GM12878 (cell line): ENCODE results near the gene GNPTAB. TPM values are rescaled to one million over a fixed set of nuclear protein-coding genes. Genes with fewer than 3 reads are reported as not detected.

Source experiments
- CHD2 ChIP-seq: IDR thresholded peaks from 2 replicates; pipeline ENCODE4 v1.6.1; 2011; ENCODE audit warnings: low read depth, low read length, improper control_type of control experiment, borderline replicate concordance
- GATAD2B ChIP-seq: fragments of 450-650 bp; conservative IDR thresholded peaks from 2 replicates; pipeline ENCODE4 v1.6.1; 2017; ENCODE audit warnings: low read depth, mild to moderate bottlenecking, moderate library complexity
- KAT2A ChIP-seq: conservative IDR thresholded peaks from 2 replicates; pipeline ENCODE4 v1.6.1; 2011; ENCODE audit warnings: low read depth, low read length; ENCODE audit not compliant: control insufficient read depth
- KLF5 ChIP-seq: fragments of 450-650 bp; IDR thresholded peaks from 2 replicates; pipeline ENCODE4 v1.6.1; 2014; ENCODE audit warnings: mild to moderate bottlenecking; ENCODE audit not compliant: partially characterized antibody
- SIN3A ChIP-seq: IDR thresholded peaks from 2 replicates; pipeline ENCODE4 v1.6.1; 2012; ENCODE audit warnings: low read depth, low read length, improper control_type of control experiment
- SPI1 ChIP-seq: IDR thresholded peaks from 2 replicates; pipeline ENCODE4 v1.6.1; 2011; ENCODE audit warnings: low read depth, mild to moderate bottlenecking, low read length, moderate library complexity, borderline replicate concordance; ENCODE audit not compliant: insufficient read depth
- STAT3 ChIP-seq: IDR thresholded peaks from 2 replicates; pipeline ENCODE4 v1.6.1; 2011; ENCODE audit warnings: low read depth, low read length, improper control_type of control experiment
- TBL1XR1 ChIP-seq: IDR thresholded peaks from 2 replicates; pipeline ENCODE4 v1.6.1; 2012; ENCODE audit warnings: low read depth, low read length, improper control_type of control experiment
- ZSCAN29 ChIP-seq: fragments of 450-650 bp; IDR thresholded peaks from 2 replicates; pipeline ENCODE4 v1.6.1; 2017; ENCODE audit warnings: mild to moderate bottlenecking, moderate library complexity
- polyA plus RNA-seq, 11 experiments: library from polyadenylated mRNA; depleted of rRNA in 4 of 11; unstranded in 6 of 11; stranded (reverse) in 5 of 11; fragments of >200 nt; fragmentation: Nextera tagmentation in 4 of 11; fragmentation: Illumina TruSeq in 1 of 11; extraction: Ambion mirVana in 4 of 11; extraction: Trizol in 1 of 11; gene quantifications; 1 replicate in 1 of 11; 2 replicates in 10 of 11; pipeline versions ENCODE4 v1.2.1 to v1.2.3, GENCODE V29; 2011 to 2016; ENCODE audit warnings: inconsistent platforms in 2 of 11, missing spikeins in 2 of 11, low read depth in 1 of 11
- total RNA-seq, 4 experiments: library from RNA; depleted of rRNA in 3 of 4; stranded (reverse); fragments of >200 nt in 3 of 4; fragmentation: Illumina TruSeq in 1 of 4; extraction: Trizol in 1 of 4; gene quantifications; 2 replicates each; pipeline versions ENCODE4 v1.2.1 to v1.2.3, GENCODE V29; 2013 to 2021
- TF ChIP-seq, protein P1 (sequence below): fragments of 450-650 bp; formaldehyde crosslinking; IDR thresholded peaks from 2 replicates; pipeline ENCODE4 v1.5.0; 2022; ENCODE audit warnings: mild to moderate bottlenecking, missing genetic modification characterization
- TF ChIP-seq, protein P2 (sequence below): fragments of 450-650 bp; formaldehyde crosslinking; IDR thresholded peaks from 2 replicates; pipeline ENCODE4 v1.4.0; 2020; ENCODE audit warnings: mild to moderate bottlenecking, moderate library complexity
- TF ChIP-seq, protein P3 (sequence below): fragments of 450-650 bp; IDR thresholded peaks from 2 replicates; pipeline ENCODE4 v1.6.1; 2017; ENCODE audit warnings: mild to moderate bottlenecking
- TF ChIP-seq, protein P4 (sequence below): fragments of 450-650 bp; IDR thresholded peaks from 2 replicates; pipeline ENCODE4 v1.6.1; 2017; ENCODE audit warnings: antibody characterized with exemption, mild to moderate bottlenecking, moderate library complexity
- TF ChIP-seq, protein P5 (sequence below): IDR thresholded peaks from 2 replicates; pipeline ENCODE4 v1.6.1; 2012; ENCODE audit warnings: low read length, inconsistent platforms

GNPTAB gene
- total and polyA plus RNA-seq, 10 of the 15 experiments (the other 5 are each of a cell fraction or from before 2014, with no cell fraction given) = 9.8 to 38.9 (median 35.3) TPM

DNA sequence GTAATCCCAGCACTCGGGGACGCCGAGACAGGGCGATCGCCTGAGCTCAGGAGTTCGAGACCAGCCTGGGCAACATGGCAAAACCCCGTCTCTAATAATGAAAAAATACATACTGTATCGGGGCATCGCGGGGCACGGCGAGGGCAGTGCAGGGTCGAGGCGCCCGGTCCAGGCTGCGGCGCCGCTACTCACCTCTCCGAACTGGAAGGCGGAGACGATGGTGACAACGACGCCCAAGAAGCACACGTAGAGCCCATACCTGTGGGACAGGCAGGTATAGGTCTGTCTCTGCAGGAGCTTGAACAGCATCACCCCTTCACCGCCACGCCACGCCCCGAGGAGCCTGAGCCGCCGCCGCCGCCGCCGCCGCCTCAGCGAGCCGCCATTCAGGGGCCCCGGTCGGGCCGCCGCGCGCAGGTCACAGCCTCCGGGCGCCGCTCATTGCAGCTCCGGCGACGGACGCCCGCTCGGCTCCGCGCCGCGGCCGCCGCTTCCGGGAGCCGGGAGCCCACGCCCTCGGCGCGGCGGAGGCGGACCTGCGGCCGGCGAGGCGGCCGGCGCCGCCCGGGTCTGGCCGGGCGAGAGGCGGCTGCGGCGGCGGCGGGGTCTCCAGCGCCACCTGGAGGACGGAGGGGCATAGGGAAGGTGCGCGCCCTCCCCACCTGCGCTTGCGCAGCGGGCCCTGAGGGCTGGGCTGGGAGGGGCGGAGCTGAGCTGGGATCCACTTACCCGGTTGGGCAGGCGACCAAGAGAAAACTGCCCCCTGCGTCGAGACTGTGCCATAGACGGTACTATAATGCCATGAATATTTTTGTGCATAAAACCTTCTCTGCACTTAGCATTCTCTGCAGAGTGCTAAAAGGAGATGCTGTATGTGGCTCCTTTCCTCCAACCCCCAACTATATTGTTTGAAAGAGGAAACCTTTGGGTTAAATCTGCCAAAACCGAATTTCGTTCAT is at the start of gene GNPTAB (continued):
- TF ChIP-seq, protein P1, sequence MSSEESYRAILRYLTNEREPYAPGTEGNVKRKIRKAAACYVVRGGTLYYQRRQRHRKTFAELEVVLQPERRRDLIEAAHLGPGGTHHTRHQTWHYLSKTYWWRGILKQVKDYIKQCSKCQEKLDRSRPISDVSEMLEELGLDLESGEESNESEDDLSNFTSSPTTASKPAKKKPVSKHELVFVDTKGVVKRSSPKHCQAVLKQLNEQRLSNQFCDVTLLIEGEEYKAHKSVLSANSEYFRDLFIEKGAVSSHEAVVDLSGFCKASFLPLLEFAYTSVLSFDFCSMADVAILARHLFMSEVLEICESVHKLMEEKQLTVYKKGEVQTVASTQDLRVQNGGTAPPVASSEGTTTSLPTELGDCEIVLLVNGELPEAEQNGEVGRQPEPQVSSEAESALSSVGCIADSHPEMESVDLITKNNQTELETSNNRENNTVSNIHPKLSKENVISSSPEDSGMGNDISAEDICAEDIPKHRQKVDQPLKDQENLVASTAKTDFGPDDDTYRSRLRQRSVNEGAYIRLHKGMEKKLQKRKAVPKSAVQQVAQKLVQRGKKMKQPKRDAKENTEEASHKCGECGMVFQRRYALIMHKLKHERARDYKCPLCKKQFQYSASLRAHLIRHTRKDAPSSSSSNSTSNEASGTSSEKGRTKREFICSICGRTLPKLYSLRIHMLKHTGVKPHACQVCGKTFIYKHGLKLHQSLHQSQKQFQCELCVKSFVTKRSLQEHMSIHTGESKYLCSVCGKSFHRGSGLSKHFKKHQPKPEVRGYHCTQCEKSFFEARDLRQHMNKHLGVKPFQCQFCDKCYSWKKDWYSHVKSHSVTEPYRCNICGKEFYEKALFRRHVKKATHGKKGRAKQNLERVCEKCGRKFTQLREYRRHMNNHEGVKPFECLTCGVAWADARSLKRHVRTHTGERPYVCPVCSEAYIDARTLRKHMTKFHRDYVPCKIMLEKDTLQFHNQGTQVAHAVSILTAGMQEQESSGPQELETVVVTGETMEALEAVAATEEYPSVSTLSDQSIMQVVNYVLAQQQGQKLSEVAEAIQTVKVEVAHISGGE (CRISPR knock-in tag) = no peak
- TF ChIP-seq, protein P2, sequence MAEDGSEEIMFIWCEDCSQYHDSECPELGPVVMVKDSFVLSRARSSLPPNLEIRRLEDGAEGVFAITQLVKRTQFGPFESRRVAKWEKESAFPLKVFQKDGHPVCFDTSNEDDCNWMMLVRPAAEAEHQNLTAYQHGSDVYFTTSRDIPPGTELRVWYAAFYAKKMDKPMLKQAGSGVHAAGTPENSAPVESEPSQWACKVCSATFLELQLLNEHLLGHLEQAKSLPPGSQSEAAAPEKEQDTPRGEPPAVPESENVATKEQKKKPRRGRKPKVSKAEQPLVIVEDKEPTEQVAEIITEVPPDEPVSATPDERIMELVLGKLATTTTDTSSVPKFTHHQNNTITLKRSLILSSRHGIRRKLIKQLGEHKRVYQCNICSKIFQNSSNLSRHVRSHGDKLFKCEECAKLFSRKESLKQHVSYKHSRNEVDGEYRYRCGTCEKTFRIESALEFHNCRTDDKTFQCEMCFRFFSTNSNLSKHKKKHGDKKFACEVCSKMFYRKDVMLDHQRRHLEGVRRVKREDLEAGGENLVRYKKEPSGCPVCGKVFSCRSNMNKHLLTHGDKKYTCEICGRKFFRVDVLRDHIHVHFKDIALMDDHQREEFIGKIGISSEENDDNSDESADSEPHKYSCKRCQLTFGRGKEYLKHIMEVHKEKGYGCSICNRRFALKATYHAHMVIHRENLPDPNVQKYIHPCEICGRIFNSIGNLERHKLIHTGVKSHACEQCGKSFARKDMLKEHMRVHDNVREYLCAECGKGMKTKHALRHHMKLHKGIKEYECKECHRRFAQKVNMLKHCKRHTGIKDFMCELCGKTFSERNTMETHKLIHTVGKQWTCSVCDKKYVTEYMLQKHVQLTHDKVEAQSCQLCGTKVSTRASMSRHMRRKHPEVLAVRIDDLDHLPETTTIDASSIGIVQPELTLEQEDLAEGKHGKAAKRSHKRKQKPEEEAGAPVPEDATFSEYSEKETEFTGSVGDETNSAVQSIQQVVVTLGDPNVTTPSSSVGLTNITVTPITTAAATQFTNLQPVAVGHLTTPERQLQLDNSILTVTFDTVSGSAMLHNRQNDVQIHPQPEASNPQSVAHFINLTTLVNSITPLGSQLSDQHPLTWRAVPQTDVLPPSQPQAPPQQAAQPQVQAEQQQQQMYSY (CRISPR knock-in tag) = no peak
- TF ChIP-seq, protein P3, sequence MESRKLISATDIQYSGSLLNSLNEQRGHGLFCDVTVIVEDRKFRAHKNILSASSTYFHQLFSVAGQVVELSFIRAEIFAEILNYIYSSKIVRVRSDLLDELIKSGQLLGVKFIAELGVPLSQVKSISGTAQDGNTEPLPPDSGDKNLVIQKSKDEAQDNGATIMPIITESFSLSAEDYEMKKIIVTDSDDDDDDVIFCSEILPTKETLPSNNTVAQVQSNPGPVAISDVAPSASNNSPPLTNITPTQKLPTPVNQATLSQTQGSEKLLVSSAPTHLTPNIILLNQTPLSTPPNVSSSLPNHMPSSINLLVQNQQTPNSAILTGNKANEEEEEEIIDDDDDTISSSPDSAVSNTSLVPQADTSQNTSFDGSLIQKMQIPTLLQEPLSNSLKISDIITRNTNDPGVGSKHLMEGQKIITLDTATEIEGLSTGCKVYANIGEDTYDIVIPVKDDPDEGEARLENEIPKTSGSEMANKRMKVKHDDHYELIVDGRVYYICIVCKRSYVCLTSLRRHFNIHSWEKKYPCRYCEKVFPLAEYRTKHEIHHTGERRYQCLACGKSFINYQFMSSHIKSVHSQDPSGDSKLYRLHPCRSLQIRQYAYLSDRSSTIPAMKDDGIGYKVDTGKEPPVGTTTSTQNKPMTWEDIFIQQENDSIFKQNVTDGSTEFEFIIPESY = no peak
- TF ChIP-seq STAT3 (no peak), KAT2A (no peak), CHD2 (no peak), SPI1 (no peak), TBL1XR1 (no peak), ZSCAN29 (peak; percentile 17; the same call in 1 of the 2 replicates), GATAD2B (peak; percentile 84; the same call in 1 of the 2 replicates), SIN3A (peak; percentile 18; the same call in 1 of the 2 replicates), KLF5 (no peak)
- TF ChIP-seq, protein P4, sequence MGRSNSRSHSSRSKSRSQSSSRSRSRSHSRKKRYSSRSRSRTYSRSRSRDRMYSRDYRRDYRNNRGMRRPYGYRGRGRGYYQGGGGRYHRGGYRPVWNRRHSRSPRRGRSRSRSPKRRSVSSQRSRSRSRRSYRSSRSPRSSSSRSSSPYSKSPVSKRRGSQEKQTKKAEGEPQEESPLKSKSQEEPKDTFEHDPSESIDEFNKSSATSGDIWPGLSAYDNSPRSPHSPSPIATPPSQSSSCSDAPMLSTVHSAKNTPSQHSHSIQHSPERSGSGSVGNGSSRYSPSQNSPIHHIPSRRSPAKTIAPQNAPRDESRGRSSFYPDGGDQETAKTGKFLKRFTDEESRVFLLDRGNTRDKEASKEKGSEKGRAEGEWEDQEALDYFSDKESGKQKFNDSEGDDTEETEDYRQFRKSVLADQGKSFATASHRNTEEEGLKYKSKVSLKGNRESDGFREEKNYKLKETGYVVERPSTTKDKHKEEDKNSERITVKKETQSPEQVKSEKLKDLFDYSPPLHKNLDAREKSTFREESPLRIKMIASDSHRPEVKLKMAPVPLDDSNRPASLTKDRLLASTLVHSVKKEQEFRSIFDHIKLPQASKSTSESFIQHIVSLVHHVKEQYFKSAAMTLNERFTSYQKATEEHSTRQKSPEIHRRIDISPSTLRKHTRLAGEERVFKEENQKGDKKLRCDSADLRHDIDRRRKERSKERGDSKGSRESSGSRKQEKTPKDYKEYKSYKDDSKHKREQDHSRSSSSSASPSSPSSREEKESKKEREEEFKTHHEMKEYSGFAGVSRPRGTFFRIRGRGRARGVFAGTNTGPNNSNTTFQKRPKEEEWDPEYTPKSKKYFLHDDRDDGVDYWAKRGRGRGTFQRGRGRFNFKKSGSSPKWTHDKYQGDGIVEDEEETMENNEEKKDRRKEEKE = no peak
- TF ChIP-seq, protein P5, sequence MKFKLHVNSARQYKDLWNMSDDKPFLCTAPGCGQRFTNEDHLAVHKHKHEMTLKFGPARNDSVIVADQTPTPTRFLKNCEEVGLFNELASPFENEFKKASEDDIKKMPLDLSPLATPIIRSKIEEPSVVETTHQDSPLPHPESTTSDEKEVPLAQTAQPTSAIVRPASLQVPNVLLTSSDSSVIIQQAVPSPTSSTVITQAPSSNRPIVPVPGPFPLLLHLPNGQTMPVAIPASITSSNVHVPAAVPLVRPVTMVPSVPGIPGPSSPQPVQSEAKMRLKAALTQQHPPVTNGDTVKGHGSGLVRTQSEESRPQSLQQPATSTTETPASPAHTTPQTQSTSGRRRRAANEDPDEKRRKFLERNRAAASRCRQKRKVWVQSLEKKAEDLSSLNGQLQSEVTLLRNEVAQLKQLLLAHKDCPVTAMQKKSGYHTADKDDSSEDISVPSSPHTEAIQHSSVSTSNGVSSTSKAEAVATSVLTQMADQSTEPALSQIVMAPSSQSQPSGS = no peak
